ENCODE data around the gene NCK2. TPM values are rescaled to one million over a fixed set of nuclear protein-coding genes. Genes with fewer than 3 reads are reported as not detected.

NCK2 gene
- total RNA-seq, 1 experiment from 2014 or later: 89.0 TPM

GRCh38 chr2:105868060-105868459 lies 123.3 kb downstream of the NCK2 start:
- intact Hi-C loops (cut with micrococcal nuclease; ENCODE audit: unreplicated experiment): no loop called here
- peak overlapping the region; percentile 71 for H3K27ac Mint-ChIP-seq (ENCODE audit: unreplicated experiment)
- ChIA-PET POLR2A (no interaction called here), CTCF (no interaction called here)
- H3K4me3 Mint-ChIP-seq (ENCODE audit: unreplicated experiment): no peak overlapping the region
- Histone ChIP-seq H3K36me3 (ENCODE audit: control insufficient read depth, insufficient read depth, low read length) (peaks cover 2% of the 10 kb centered on the region), H3K4me1 (peaks cover 12% of the 10 kb centered on the region), H3K27me3 (replicated peaks; ENCODE audit: control insufficient read depth, insufficient read depth, low read length) (no peaks in the 10 kb centered on the region), H3K9me3 (no peaks in the 10 kb centered on the region), H3K4me3 (ENCODE audit: low read depth, low read length) (no peak overlapping the region)
- BruUV-seq (replicated peaks): no TSS peak
- no peaks in the 10 kb centered on the region for H3K9me3 Mint-ChIP-seq (ENCODE audit: unreplicated experiment)
- peaks cover 78% of the 10 kb centered on the region for H3K36me3 Mint-ChIP-seq (ENCODE audit: insufficient read depth, unreplicated experiment)
- DNase-seq: no peak
- TF ChIP-seq CTCF (IDR thresholded peaks at IDR 0.05; ENCODE audit: insufficient read depth in 1 of 2, low read depth in 1 of 2, low read length in 1 of 2, severe bottlenecking in 1 of 2, unreplicated experiment in 1 of 2): no peak
- H3K27me3 Mint-ChIP-seq (ENCODE audit: insufficient read depth, unreplicated experiment): no peaks in the 10 kb centered on the region
- peaks cover 25% of the 10 kb centered on the region for H3K4me1 Mint-ChIP-seq (ENCODE audit: low read depth, unreplicated experiment)

- no peaks in the 10 kb centered on the region for H3K9me3 Mint-ChIP-seq (ENCODE audit: unreplicated experiment)
These were observed 124.6 kb downstream of the NCK2 start for GRCh38 chr2:105869341-105869740.

GRCh38 chr2:105870062-105870461 lies 125.3 kb downstream of the NCK2 start:
- CTCF ChIA-PET: no interaction called here
- no peak for DNase-seq
- peaks cover 74% of the 10 kb centered on the region for H3K36me3 Mint-ChIP-seq (ENCODE audit: insufficient read depth, unreplicated experiment)
- H3K27me3 Mint-ChIP-seq (ENCODE audit: insufficient read depth, unreplicated experiment): no peaks in the 10 kb centered on the region
- H3K9me3 ChIP-seq: no peaks in the 10 kb centered on the region
- TF ChIP-seq CTCF (IDR thresholded peaks at IDR 0.05; ENCODE audit: insufficient read depth in 1 of 2, low read depth in 1 of 2, low read length in 1 of 2, severe bottlenecking in 1 of 2, unreplicated experiment in 1 of 2): no peak
- H3K36me3 ChIP-seq (ENCODE audit: control insufficient read depth, insufficient read depth, low read length): peaks cover 2% of the 10 kb centered on the region
- H3K4me1 ChIP-seq: peaks cover 26% of the 10 kb centered on the region
- H3K27me3 ChIP-seq (replicated peaks; ENCODE audit: control insufficient read depth, insufficient read depth, low read length): no peaks in the 10 kb centered on the region
- H3K4me3 Mint-ChIP-seq (ENCODE audit: unreplicated experiment): no peak overlapping the region
- peak overlapping the region; percentile 16 for H3K27ac Mint-ChIP-seq (ENCODE audit: unreplicated experiment)
- no peaks in the 10 kb centered on the region for H3K9me3 Mint-ChIP-seq (ENCODE audit: unreplicated experiment)
- intact Hi-C loops (cut with micrococcal nuclease; ENCODE audit: unreplicated experiment): no loop called here
- POLR2A ChIA-PET: no interaction called here
- no peak overlapping the region for H3K4me3 ChIP-seq (ENCODE audit: low read depth, low read length)
- BruUV-seq (replicated peaks): no TSS peak
- H3K4me1 Mint-ChIP-seq (ENCODE audit: low read depth, unreplicated experiment): peaks cover 34% of the 10 kb centered on the region

More at GRCh38 chr2:105869341-105869740, 124.6 kb downstream of the NCK2 start:
- Histone ChIP-seq H3K4me3 (ENCODE audit: low read depth, low read length) (no peak overlapping the region), H3K36me3 (ENCODE audit: control insufficient read depth, insufficient read depth, low read length) (peaks cover 2% of the 10 kb centered on the region), H3K27me3 (replicated peaks; ENCODE audit: control insufficient read depth, insufficient read depth, low read length) (no peaks in the 10 kb centered on the region), H3K4me1 (peaks cover 25% of the 10 kb centered on the region), H3K9me3 (no peaks in the 10 kb centered on the region)
- Mint-ChIP-seq H3K27ac (ENCODE audit: unreplicated experiment) (no peak overlapping the region), H3K4me3 (ENCODE audit: unreplicated experiment) (no peak overlapping the region), H3K27me3 (ENCODE audit: insufficient read depth, unreplicated experiment) (no peaks in the 10 kb centered on the region), H3K36me3 (ENCODE audit: insufficient read depth, unreplicated experiment) (peaks cover 78% of the 10 kb centered on the region), H3K4me1 (ENCODE audit: low read depth, unreplicated experiment) (peaks cover 34% of the 10 kb centered on the region)
- no TSS peak for BruUV-seq (replicated peaks)
- no peak for DNase-seq
- ChIA-PET POLR2A (no interaction called here), CTCF (no interaction called here)
- intact Hi-C loops (cut with micrococcal nuclease; ENCODE audit: unreplicated experiment): no loop called here
- no peak for TF ChIP-seq CTCF (IDR thresholded peaks at IDR 0.05; ENCODE audit: insufficient read depth in 1 of 2, low read depth in 1 of 2, low read length in 1 of 2, severe bottlenecking in 1 of 2, unreplicated experiment in 1 of 2)
